ENCODE results near the gene UNC5C.

DNA sequence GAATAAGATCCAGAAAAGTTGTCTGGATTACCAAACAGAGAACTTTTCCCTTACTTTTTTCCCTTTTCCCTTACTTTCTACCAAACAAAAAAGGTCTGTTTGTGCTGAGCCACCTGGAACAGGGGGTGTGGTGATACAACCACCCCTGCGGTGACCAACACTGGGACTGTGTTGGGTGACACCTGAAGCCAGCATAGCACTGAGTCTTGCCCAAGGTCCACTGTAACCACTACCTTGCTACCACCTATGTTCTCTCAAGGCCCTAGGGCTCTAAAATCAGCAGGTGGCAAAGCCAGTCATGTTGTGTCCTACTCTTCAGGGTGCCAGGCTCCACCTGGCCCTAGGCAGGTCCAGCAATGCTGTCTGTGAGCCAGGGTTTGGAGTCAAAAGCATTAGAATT, 22.8 kb upstream of the UNC5C start:
- TF ChIP-seq, protein P1, sequence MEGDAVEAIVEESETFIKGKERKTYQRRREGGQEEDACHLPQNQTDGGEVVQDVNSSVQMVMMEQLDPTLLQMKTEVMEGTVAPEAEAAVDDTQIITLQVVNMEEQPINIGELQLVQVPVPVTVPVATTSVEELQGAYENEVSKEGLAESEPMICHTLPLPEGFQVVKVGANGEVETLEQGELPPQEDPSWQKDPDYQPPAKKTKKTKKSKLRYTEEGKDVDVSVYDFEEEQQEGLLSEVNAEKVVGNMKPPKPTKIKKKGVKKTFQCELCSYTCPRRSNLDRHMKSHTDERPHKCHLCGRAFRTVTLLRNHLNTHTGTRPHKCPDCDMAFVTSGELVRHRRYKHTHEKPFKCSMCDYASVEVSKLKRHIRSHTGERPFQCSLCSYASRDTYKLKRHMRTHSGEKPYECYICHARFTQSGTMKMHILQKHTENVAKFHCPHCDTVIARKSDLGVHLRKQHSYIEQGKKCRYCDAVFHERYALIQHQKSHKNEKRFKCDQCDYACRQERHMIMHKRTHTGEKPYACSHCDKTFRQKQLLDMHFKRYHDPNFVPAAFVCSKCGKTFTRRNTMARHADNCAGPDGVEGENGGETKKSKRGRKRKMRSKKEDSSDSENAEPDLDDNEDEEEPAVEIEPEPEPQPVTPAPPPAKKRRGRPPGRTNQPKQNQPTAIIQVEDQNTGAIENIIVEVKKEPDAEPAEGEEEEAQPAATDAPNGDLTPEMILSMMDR (IDR thresholded peaks at IDR 0.05; ENCODE audit: low read length), result no peak
- TF ChIP-seq EZH2 (IDR thresholded peaks at IDR 0.05; ENCODE audit: borderline replicate concordance, low read length), result no peak
